Lower lobe of right lung (tissue), 2 donors: Measurements from ENCODE around the gene GBP4. TPM values are rescaled to one million over a fixed set of nuclear protein-coding genes. Genes with fewer than 3 reads are reported as not detected.
"Not testable (repeated sequence)": the region's sequence is repeated elsewhere in the genome, so short reads cannot be mapped to it uniquely, and the experiment has no call there.

Experiments
- ATAC-seq, 2 donors: fragments of 200-7000 bp; cut with Tn5 transposase; one replicate each; pipeline ENCODE4 v1.9.1; 2020 to 2022; ENCODE audit warnings: mild to moderate bottlenecking in 2 of 2, moderate library complexity in 2 of 2
- DNase-seq: peaks from one replicate; pipeline ENCODE4 v3.0.0-alpha.2; 2020
- H3K27ac ChIP-seq: fragments of 200-600 bp; one replicate; pipeline ENCODE4 v1.8.0; 2022
- H3K27me3 ChIP-seq: fragments of 200-600 bp; one replicate; pipeline ENCODE4 v1.8.0; 2022; ENCODE audit warnings: low read depth
- H3K36me3 ChIP-seq: fragments of 200-600 bp; one replicate; pipeline ENCODE4 v1.8.0; 2022; ENCODE audit warnings: mild to moderate bottlenecking
- H3K4me1 ChIP-seq: fragments of 200-600 bp; one replicate; pipeline ENCODE4 v1.8.0; 2022
- H3K4me3 ChIP-seq: fragments of 200-600 bp; one replicate; pipeline ENCODE4 v1.8.0; 2022; ENCODE audit warnings: mild to moderate bottlenecking
- H3K9me3 ChIP-seq: fragments of 200-600 bp; one replicate; pipeline ENCODE4 v1.8.0; 2022
- intact Hi-C: fragments of 100-400 bp; cut with DNase I; formaldehyde crosslinking; loops from one replicate; pipeline ENCODE4 v1.11.0; 2022
- long read RNA-seq: library from polyadenylated mRNA; unstranded; transcript quantifications from one replicate; pipeline ENCODE4 v2.0.0, GENCODE V29; 2021
- total RNA-seq: library from RNA; stranded (reverse); fragmentation: NEBNext Ultra II Directional; extraction: Animal tissue kit (Norgen Biotek cat#: 25700); gene quantifications from one replicate; pipeline ENCODE4 v1.2.1, GENCODE V29; 2021
- TF ChIP-seq, protein P1 (sequence below): fragments of 200-600 bp; IDR thresholded peaks from one replicate; pipeline ENCODE4 v1.8.0; 2022; ENCODE audit warnings: antibody characterized with exemption, mild to moderate bottlenecking
- donor health status: DM: no; HTN: yes; CAD: no; lungs with severe emphysema.

Gene GBP4, protein sequence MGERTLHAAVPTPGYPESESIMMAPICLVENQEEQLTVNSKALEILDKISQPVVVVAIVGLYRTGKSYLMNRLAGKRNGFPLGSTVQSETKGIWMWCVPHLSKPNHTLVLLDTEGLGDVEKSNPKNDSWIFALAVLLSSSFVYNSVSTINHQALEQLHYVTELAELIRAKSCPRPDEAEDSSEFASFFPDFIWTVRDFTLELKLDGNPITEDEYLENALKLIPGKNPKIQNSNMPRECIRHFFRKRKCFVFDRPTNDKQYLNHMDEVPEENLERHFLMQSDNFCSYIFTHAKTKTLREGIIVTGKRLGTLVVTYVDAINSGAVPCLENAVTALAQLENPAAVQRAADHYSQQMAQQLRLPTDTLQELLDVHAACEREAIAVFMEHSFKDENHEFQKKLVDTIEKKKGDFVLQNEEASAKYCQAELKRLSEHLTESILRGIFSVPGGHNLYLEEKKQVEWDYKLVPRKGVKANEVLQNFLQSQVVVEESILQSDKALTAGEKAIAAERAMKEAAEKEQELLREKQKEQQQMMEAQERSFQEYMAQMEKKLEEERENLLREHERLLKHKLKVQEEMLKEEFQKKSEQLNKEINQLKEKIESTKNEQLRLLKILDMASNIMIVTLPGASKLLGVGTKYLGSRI
- total RNA-seq = 41.0 TPM
- long read RNA-seq, full-length matches to known transcripts = 37 of 80 reads
- long read RNA-seq, partial matches to known transcripts = 8 of 80 reads
- long read RNA-seq, other reads (novel, unspliced or antisense) = 35 of 80 reads

DNA sequence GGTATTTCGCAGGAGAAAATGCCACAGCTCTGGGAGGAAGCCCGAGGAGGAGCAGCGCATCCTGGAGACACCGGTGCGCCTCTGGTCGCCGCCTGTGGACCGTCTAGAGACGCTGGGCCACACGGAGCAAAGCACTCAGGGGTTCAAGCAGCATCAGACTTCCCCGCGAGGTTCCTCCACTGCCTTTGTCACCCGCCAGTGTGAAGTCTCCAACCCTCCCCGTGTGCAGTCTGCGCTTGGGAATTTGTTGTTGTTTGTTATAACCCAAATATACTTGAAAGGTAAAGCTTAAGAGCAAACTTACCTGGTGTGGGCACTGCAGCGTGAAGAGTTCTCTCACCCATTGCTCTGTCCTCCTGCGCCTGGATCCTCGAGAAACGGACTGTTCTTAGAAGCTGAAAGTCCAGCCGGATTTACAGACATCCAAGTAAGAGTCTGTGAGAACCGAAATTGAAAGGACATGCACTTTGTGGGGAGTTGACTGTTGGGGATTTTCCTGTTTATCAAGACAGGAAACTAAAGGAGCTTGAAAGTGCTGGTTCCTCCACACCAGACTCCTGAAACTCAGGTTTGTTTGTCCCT lies at the start of gene GBP4:
TSS of gene GBP4 (minus strand) at position 452 of the 582 bp plus-strand sequence. CDS start at position 344, 108 bp downstream.
- H3K27me3 ChIP-seq = no peaks in the 10 kb centered on the region
- TF ChIP-seq, protein P1, sequence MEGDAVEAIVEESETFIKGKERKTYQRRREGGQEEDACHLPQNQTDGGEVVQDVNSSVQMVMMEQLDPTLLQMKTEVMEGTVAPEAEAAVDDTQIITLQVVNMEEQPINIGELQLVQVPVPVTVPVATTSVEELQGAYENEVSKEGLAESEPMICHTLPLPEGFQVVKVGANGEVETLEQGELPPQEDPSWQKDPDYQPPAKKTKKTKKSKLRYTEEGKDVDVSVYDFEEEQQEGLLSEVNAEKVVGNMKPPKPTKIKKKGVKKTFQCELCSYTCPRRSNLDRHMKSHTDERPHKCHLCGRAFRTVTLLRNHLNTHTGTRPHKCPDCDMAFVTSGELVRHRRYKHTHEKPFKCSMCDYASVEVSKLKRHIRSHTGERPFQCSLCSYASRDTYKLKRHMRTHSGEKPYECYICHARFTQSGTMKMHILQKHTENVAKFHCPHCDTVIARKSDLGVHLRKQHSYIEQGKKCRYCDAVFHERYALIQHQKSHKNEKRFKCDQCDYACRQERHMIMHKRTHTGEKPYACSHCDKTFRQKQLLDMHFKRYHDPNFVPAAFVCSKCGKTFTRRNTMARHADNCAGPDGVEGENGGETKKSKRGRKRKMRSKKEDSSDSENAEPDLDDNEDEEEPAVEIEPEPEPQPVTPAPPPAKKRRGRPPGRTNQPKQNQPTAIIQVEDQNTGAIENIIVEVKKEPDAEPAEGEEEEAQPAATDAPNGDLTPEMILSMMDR = no peak
- no peaks in the 10 kb centered on the region for H3K9me3 ChIP-seq
- ATAC-seq = peak; percentile 83
- peak; percentile 64 for DNase-seq
- peak within 1 kb of the TSS; percentile 64 for H3K4me3 ChIP-seq
- peak within 1 kb of the TSS; percentile 84 for H3K27ac ChIP-seq
- intact Hi-C loops = no loop called here
- H3K36me3 ChIP-seq = no peaks in the 10 kb centered on the region
- peaks cover 37% of the 10 kb centered on the region for H3K4me1 ChIP-seq

DNA sequence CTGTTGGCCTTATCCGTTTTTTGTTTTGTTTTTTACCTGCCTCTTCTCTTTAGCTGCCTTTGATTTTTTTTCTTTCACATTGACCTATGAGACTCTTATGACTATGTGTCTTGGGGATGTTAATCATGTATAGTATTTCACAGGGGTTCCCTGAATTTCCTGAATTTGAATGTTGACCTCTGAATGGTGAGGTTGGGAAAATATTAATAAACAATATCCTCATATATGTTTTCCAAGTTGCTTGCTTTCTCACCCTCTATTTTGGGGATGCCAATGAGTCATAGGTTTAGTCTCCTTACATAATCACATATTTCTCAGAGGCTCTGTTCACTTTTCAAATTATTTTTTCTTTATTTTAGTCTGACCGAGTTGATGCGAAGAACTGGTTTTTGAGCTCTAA lies 44.3 kb upstream of the GBP4 start:
- TF ChIP-seq, protein P1 = no peak
- no peak for ATAC-seq
- Histone ChIP-seq H3K9me3 (no peaks in the 10 kb centered on the region), H3K36me3 (no peaks in the 10 kb centered on the region), H3K4me1 (no peaks in the 10 kb centered on the region), H3K27me3 (no peaks in the 10 kb centered on the region), H3K27ac (no peak overlapping the region), H3K4me3 (no peak overlapping the region)
- DNase-seq = no peak
- intact Hi-C loops = no loop called here

DNA sequence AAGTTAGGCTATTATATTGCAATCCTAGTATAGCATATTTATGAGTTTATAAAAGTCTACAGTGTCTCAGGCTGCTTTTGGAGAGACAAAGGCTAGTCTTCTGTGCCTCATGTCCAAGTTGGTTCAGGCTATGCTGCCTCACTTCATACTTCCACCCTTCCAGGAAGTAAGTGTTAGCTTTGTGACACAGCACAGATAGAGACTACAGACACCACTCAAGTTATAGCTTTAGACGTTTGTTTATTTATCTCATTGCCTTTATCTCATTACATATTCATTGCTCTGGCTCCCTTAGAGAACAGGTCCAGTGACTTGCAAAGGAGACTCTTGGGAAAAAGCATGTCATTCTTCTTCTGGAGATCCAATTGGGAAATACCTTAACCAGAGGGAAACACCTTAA lies 22.6 kb upstream of the GBP4 start:
- H3K27ac ChIP-seq = no peak overlapping the region
- no peak for DNase-seq
- no peaks in the 10 kb centered on the region for H3K4me1 ChIP-seq
- no peaks in the 10 kb centered on the region for H3K9me3 ChIP-seq
- ATAC-seq = no peak
- H3K4me3 ChIP-seq = no peak overlapping the region
- H3K27me3 ChIP-seq = no peaks in the 10 kb centered on the region
- intact Hi-C loops = no loop called here
- H3K36me3 ChIP-seq = no peaks in the 10 kb centered on the region
- TF ChIP-seq, protein P1 = no peak

DNA sequence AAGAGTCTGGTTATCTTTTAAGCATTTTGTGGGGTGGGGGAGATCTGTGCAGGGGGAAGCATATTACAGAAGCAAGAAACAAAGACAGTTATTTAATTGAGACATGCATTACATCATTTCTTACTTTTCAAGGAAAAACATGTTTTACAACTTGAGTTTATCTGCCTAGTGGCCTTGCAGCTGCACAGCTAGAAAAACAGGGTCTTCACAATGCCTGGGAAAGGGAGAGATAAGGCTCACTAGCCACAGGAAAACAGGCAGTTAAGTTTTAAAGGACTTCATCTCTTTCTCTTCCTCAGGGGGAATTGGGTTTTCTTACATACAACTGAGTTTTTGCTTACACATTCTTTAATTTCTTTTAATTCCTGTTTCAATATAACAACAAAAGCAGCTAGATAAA lies 21.1 kb upstream of the GBP4 start:
- intact Hi-C loops, ATAC-seq, H3K9me3 ChIP-seq, DNase-seq, H3K27ac ChIP-seq, H3K27me3 ChIP-seq, H3K4me3 ChIP-seq, H3K4me1 ChIP-seq, H3K36me3 ChIP-seq: not testable (repeated sequence)

DNA sequence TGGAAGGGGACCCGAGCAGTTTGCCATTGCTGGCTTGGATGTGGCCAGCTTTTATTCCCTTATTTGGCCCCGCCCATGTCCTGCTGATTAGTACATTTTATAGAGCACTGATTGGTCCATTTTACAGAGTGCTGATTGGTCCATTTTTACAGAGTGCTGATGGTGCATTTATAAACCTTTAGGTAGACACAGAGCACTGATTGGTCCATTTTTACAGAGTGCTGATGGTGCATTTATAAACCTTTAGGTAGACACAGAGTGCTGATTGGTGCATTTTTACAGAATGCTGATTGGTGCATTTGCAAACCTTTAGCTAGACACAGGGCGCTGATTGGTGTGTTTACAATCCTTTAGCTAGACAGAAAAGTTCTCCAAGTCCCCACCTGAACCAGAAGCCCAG lies 20.2 kb upstream of the GBP4 start:
- H3K27me3 ChIP-seq, intact Hi-C loops, H3K4me1 ChIP-seq, H3K36me3 ChIP-seq, H3K4me3 ChIP-seq, ATAC-seq, H3K9me3 ChIP-seq, DNase-seq, H3K27ac ChIP-seq: not testable (repeated sequence)

DNA sequence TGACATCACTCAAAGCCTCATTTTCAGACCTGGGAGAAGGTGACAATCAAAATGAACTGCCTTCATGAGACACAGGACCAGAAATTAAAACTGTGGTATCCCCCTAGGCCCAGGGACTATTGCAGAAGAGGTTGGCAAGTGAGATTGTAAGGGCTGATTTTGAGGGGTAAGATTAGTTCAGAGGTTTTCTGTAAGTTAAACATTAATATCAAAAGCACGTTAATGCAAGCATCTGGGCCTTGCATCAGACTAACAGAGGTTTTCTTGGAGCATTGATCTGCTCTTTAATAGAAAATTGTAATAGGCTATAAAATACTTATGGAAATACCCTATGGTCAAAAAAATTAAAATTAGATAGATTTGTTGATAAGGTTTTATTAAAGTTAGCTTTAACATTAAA lies 14.6 kb upstream of the GBP4 start:
- no peak overlapping the region for H3K27ac ChIP-seq
- no peaks in the 10 kb centered on the region for H3K9me3 ChIP-seq
- no peak for DNase-seq
- TF ChIP-seq, protein P1 = no peak
- intact Hi-C loops = no loop called here
- no peak for ATAC-seq
- no peak overlapping the region for H3K4me3 ChIP-seq
- H3K4me1 ChIP-seq = no peaks in the 10 kb centered on the region
- H3K36me3 ChIP-seq = no peaks in the 10 kb centered on the region
- H3K27me3 ChIP-seq = no peaks in the 10 kb centered on the region
